Stimulated activated CD8-positive, alpha-beta memory T cell treated with anti-CD3 and anti-CD28 coated beads, Interleukin-7, amount 100 ng/mL, for 4 hours (primary cell): Measurements from ENCODE around the gene HMOX2.

ENCODE experiments used
- DNase-seq, 2 donors: peaks; one replicate each; pipeline ENCODE4 v3.0.0-alpha.2; 2020; ENCODE audit warnings: low read depth in 2 of 2

HMOX2 gene

GRCh38 chr16:4505356-4506147 lies 29.4 kb downstream of the HMOX2 start:
- peak; percentile 65 to 66 for DNase-seq

- peak; percentile 27 to 37 for DNase-seq
Measured at GRCh38 chr16:4506450-4506849, 30.3 kb downstream of the HMOX2 start.

GRCh38 chr16:4507588-4508345 lies 31.6 kb downstream of the HMOX2 start:
- no peak for DNase-seq

- no peak for DNase-seq
Measured at GRCh38 chr16:4508806-4509205, 32.6 kb downstream of the HMOX2 start.

GRCh38 chr16:4509420-4509819 lies 33.2 kb downstream of the HMOX2 start:
- DNase-seq: no peak

GRCh38 chr16:4510131-4510530 lies 33.9 kb downstream of the HMOX2 start:
- no peak for DNase-seq

- no peak for DNase-seq
Measured at GRCh38 chr16:4510747-4511426, 34.7 kb downstream of the HMOX2 start.

GRCh38 chr16:4511441-4512082 lies 35.4 kb downstream of the HMOX2 start:
- no peak for DNase-seq

GRCh38 chr16:4512473-4512872 lies 36.3 kb downstream of the HMOX2 start:
- no peak for DNase-seq

GRCh38 chr16:4513086-4513860 lies 37.1 kb downstream of the HMOX2 start:
- DNase-seq: no peak

- DNase-seq: no peak
Measured at GRCh38 chr16:4513881-4514280, 37.7 kb downstream of the HMOX2 start.

GRCh38 chr16:4514606-4515005 lies 38.4 kb downstream of the HMOX2 start:
- DNase-seq: no peak

- DNase-seq: no peak
Measured at GRCh38 chr16:4515611-4516233, 39.5 kb downstream of the HMOX2 start.

GRCh38 chr16:4517812-4518680 lies 41.8 kb downstream of the HMOX2 start:
- DNase-seq: no peak

- no peak for DNase-seq
Measured at GRCh38 chr16:4519274-4520058, 43.3 kb downstream of the HMOX2 start.

- DNase-seq: no peak
Measured at GRCh38 chr16:4520913-4521312, 44.7 kb downstream of the HMOX2 start.

GRCh38 chr16:4522051-4522581 lies 45.9 kb downstream of the HMOX2 start:
- no peak for DNase-seq

GRCh38 chr16:4523686-4524085 lies 47.5 kb downstream of the HMOX2 start:
- no peak for DNase-seq

- no peak for DNase-seq
Measured at GRCh38 chr16:4524571-4524970, 48.4 kb downstream of the HMOX2 start.
